Heart left ventricle (tissue), 16 donors: ENCODE results near the gene FOXP1. TPM values are rescaled to one million over a fixed set of nuclear protein-coding genes. Genes with fewer than 3 reads are reported as not detected.

Experiments used
- ATAC-seq, 4 donors: fragments of 200-7000 bp; cut with Tn5 transposase; one replicate each; pipeline ENCODE4 v1.9.1; 2020 to 2022; ENCODE audit warnings: moderate library complexity in 4 of 4, mild to moderate bottlenecking in 3 of 4, moderate number of reproducible peaks in 1 of 4
- DNase-seq, 5 donors: peaks; one replicate each; pipeline ENCODE4 v3.0.0-alpha.2; 2020
- H3K27ac ChIP-seq, 12 donors: fragments of 200-600 bp; sonication (generic) in 4 of 12; one replicate each; pipeline versions ENCODE4 v1.5.0 to v1.8.0; 2016 to 2022; ENCODE audit warnings: mild to moderate bottlenecking in 2 of 12
- H3K27me3 ChIP-seq, 9 donors: fragments of 200-600 bp; sonication (generic) in 2 of 9; one replicate each; pipeline versions ENCODE4 v1.5.1 to v1.8.0; 2016 to 2022; ENCODE audit warnings: mild to moderate bottlenecking in 3 of 9
- H3K36me3 ChIP-seq, 9 donors: fragments of 200-600 bp; sonication (generic) in 2 of 9; one replicate each; pipeline versions ENCODE4 v1.5.0 to v1.8.0; 2018 to 2022; ENCODE audit warnings: mild to moderate bottlenecking in 2 of 9
- H3K4me1 ChIP-seq, 12 donors: fragments of 200-600 bp; sonication (generic) in 4 of 12; one replicate each; pipeline versions ENCODE4 v1.5.0 to v1.8.0; 2016 to 2022; ENCODE audit warnings: mild to moderate bottlenecking in 3 of 12
- H3K4me3 ChIP-seq, 12 donors: fragments of 200-600 bp; sonication (generic) in 4 of 12; one replicate each; pipeline versions ENCODE4 v1.5.0 to v1.8.0; 2017 to 2022; ENCODE audit warnings: mild to moderate bottlenecking in 9 of 12, moderate library complexity in 4 of 12
- H3K9me3 ChIP-seq, 12 donors: fragments of 200-600 bp; sonication (generic) in 4 of 12; one replicate each; pipeline versions ENCODE4 v1.5.0 to v1.8.0; 2016 to 2022; ENCODE audit warnings: mild to moderate bottlenecking in 1 of 12
- CTCF ChIP-seq, 12 donors: fragments of 200-600 bp; sonication (generic) in 4 of 12; IDR thresholded peaks; one replicate each; pipeline versions ENCODE4 v1.5.0 to v1.8.0; 2018 to 2022; ENCODE audit warnings: antibody characterized with exemption in 12 of 12, mild to moderate bottlenecking in 5 of 12
- POLR2A ChIP-seq, 2 donors: fragments of 450-650 bp; IDR thresholded peaks; one replicate each; pipeline ENCODE4 v1.6.1; 2017; ENCODE audit warnings: antibody characterized with exemption in 2 of 2, mild to moderate bottlenecking in 2 of 2, moderate library complexity in 2 of 2
- WGBS, 4 donors: extraction: QIAGEN DNeasy Blood & Tissue Kit in 2 of 4; methylation state at CpG; one replicate each; pipeline versions ENCODE4 v1.1.5 to v1.1.7; 2013 to 2018; 5-methylcytosine and 5-hydroxymethylcytosine counted together
- intact Hi-C, 10 donors: fragments of 100-400 bp; cut with DNase I; formaldehyde crosslinking; loops; one replicate each; pipeline versions ENCODE4 v1.11.1 to v1.14.2; 2022
- polyA plus RNA-seq, 2 donors: library from polyadenylated mRNA; stranded (reverse); fragments of 200-250 nt; gene quantifications; one replicate each; pipeline ENCODE4 v1.2.3, GENCODE V29; 2013
- total RNA-seq, 9 donors: library from RNA; depleted of rRNA in 2 of 9; stranded (reverse); fragments of >200 nt in 2 of 9; fragmentation: NEBNext Ultra II Directional in 3 of 9; extraction: Animal tissue kit (Norgen Biotek cat#: 25700) in 3 of 9; gene quantifications; one replicate each; pipeline versions ENCODE4 v1.1.0 to v1.2.4, GENCODE V29; 2016 to 2023
- donor health status: ischemic (EF 13 %, LVEDD 7.1; RV severe dilation, severe dysfunction).
- donor health status: healthy with polysubstance abuse.
- donor health status: DM: no; HTN: yes; CAD: no.
- donor health status: DM: no; HTN: no; CAD: no.
- donor health status: ischemic (EF 25% LVEDD 6.9; RV normal size, moderate dysfunction).
- donor health status: ischemic (EF 25% LVEDD 5.7; RV mildly dilated, moderate dysfunction).
- donor health status: healthy.
- donor health status: DM: yes; HTN: yes; CAD: no.
- donor health status: ischemic (EF 35%, LVEDD 5.7; RV mildly dilated, moderate dysfunction).
- donor health status: nonischemic (EF 11% LVEDD 7.7; RV severe dilation, severe dysfunction).
- donor health status: DM: yes; HTN: yes; CAD: no.
- donor health status: PGD.
- donor health status: ischemic (EF 29% LVEDD 5.4; RV normal size, mild dysfunction).
- donor health status: nonischemic (EF 23%, LVEDD 6.1; RV moderate dilation, normal function).

FOXP1 gene
- total and polyA plus RNA-seq, 11 donors, result 14.9 to 67.8 (median 41.1) TPM

GRCh38 chr3:71235846-71236245, 347.7 kb downstream of the FOXP1 start:
- no peak for DNase-seq
- Histone ChIP-seq H3K36me3 (no peaks in the 10 kb centered on the region), H3K9me3 (no peaks in the 10 kb centered on the region), H3K4me1 (peaks cover 0 to 31% (median 10%) of the 10 kb centered on the region in 12 donors), H3K27ac (no peak overlapping the region), H3K27me3 (no peaks in the 10 kb centered on the region), H3K4me3 (no peak overlapping the region)
- 88 to 98% (median 96%) methylated on average over 3 of the region's 3 CpGs for WGBS, 4 donors
- no peak for TF ChIP-seq POLR2A (IDR thresholded peaks at IDR 0.05)
- TF ChIP-seq CTCF (IDR thresholded peaks at IDR 0.05), result no peak
- intact Hi-C loops, result no loop called here
- no peak for ATAC-seq

GRCh38 chr3:71232895-71233294, 350.6 kb downstream of the FOXP1 start:
- TF ChIP-seq POLR2A (IDR thresholded peaks at IDR 0.05) (no peak), CTCF (IDR thresholded peaks at IDR 0.05) (no peak)
- H3K36me3 ChIP-seq, result no peaks in the 10 kb centered on the region
- no peak for DNase-seq
- ATAC-seq, result no peak
- no peaks in the 10 kb centered on the region for H3K27me3 ChIP-seq
- no peak overlapping the region for H3K4me3 ChIP-seq
- peaks cover 0 to 7% (median 0%) of the 10 kb centered on the region in 12 donors for H3K4me1 ChIP-seq
- no peaks in the 10 kb centered on the region for H3K9me3 ChIP-seq
- H3K27ac ChIP-seq, result no peak overlapping the region
- intact Hi-C loops, result no loop called here
- 90 to 98% (median 97%) methylated on average over 3 of the region's 3 CpGs for WGBS, 4 donors

- H3K4me1 ChIP-seq, result peaks cover 0 to 6% (median 2%) of the 10 kb centered on the region in 12 donors
- intact Hi-C loops, result no loop called here
- H3K27me3 ChIP-seq, result no peaks in the 10 kb centered on the region
- WGBS, 4 donors, result 60 to 87% (median 69%) methylated on average over 3 of the region's 3 CpGs
- TF ChIP-seq POLR2A (IDR thresholded peaks at IDR 0.05), result no peak
- no peak for TF ChIP-seq CTCF (IDR thresholded peaks at IDR 0.05)
- no peaks in the 10 kb centered on the region for H3K36me3 ChIP-seq
- no peak overlapping the region for H3K4me3 ChIP-seq
- DNase-seq, result no peak
- no peaks in the 10 kb centered on the region for H3K9me3 ChIP-seq
- H3K27ac ChIP-seq, result no peak overlapping the region
- no peak for ATAC-seq
Observed at GRCh38 chr3:71232175-71232679, 351.3 kb downstream of the FOXP1 start.

GRCh38 chr3:71231680-71232079, 351.8 kb downstream of the FOXP1 start:
- Histone ChIP-seq H3K9me3 (no peaks in the 10 kb centered on the region), H3K36me3 (no peaks in the 10 kb centered on the region), H3K4me3 (no peak overlapping the region), H3K27ac (no peak overlapping the region), H3K4me1 (peaks cover 0 to 11% (median 6%) of the 10 kb centered on the region in 12 donors), H3K27me3 (no peaks in the 10 kb centered on the region)
- DNase-seq (no peak), ATAC-seq (no peak)
- TF ChIP-seq POLR2A (IDR thresholded peaks at IDR 0.05) (no peak), CTCF (IDR thresholded peaks at IDR 0.05) (no peak)
- intact Hi-C loops, result no loop called here
- WGBS, 4 donors, result 61 to 62% (median 62%) methylated on average over 4 of the region's 4 CpGs
